Measurements from ENCODE around the gene PKP1. TPM values are rescaled to one million over a fixed set of nuclear protein-coding genes. Genes with fewer than 3 reads are reported as not detected.
"Not testable (repeated sequence)": the region's sequence is repeated elsewhere in the genome, so short reads cannot be mapped to it uniquely, and the experiment has no call there.

Gene PKP1
- total and polyA plus RNA-seq, 9 donors: 3.3 to 40.4 (median 10.5) TPM

DNA sequence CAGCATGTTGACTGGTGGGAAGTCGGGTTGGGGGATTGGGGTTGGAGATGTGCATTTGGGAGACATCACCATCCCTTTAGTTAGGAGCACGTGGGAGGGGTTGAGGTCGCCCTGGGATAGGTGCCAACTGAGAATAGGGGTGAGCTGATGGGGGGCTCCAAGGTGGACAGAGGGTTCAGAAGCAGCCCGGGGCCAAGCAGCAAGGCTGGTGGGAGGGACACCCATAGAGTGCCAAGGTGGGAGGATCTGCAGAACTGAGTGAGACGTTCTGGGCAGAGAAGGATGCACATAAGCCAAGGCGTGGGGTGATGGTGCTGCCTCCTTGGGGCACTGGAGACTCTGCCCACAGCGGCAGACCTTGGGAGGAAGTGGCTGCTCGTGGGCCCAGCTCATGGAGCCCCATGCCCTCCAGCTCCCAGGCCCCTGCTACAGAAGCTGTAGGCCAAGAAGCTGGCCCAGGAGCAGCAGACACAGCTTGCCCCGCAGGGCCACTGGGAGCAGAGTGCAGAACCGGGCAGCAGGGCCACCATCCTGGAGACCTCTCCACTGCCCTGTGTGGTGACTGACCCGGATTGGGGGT is 31.4 kb upstream of the PKP1 start:
- Histone ChIP-seq H3K36me3 (ENCODE audit: control insufficient read depth, insufficient read depth, low read length) (no peaks in the 10 kb centered on the region), H3K4me3 (ENCODE audit: low read length) (no peak overlapping the region), H3K9me3 (replicated peaks; ENCODE audit: control insufficient read depth, low read depth, low read length) (no peaks in the 10 kb centered on the region), H3K27ac (ENCODE audit: low read length) (no peak overlapping the region), H3K27me3 (ENCODE audit: control insufficient read depth, insufficient read depth, low read length) (no peaks in the 10 kb centered on the region), H3K4me1 (ENCODE audit: control insufficient read depth, insufficient read depth, low read length) (peaks cover 21% of the 10 kb centered on the region)
- no peak for DNase-seq
- 68% methylated on average over 11 of the region's 11 CpGs for WGBS (ENCODE audit: insufficient coverage)

DNA sequence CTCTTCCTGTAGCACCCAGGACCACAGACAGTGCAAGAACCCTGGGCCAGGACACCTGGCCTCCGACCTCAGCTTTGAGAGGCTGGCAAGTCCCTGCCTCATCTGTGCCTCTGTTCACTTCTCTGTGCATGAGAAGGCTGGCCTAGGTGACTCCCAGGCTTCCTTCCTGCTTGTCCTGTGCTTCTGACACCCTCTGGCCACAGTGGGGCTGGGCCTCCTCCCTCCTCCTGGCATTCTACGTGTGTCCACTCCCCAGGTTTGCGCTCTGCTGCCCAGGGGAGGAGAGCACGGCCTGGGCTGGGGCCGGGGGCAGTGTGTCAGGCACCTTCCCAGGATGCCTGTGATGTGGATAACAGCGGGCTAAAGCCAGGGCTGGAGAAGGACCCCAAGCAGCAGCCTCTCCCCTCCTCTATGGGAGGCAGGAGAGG is 30.3 kb upstream of the PKP1 start:
- no peaks in the 10 kb centered on the region for H3K27me3 ChIP-seq (ENCODE audit: control insufficient read depth, insufficient read depth, low read length)
- H3K4me1 ChIP-seq (ENCODE audit: control insufficient read depth, insufficient read depth, low read length): peaks cover 21% of the 10 kb centered on the region
- WGBS (ENCODE audit: insufficient coverage): 78% methylated on average over 1 of the region's 6 CpGs
- no peak overlapping the region for H3K4me3 ChIP-seq (ENCODE audit: low read length)
- no peak for DNase-seq
- H3K27ac ChIP-seq (ENCODE audit: low read length): no peak overlapping the region
- no peaks in the 10 kb centered on the region for H3K9me3 ChIP-seq (replicated peaks; ENCODE audit: control insufficient read depth, low read depth, low read length)
- no peaks in the 10 kb centered on the region for H3K36me3 ChIP-seq (ENCODE audit: control insufficient read depth, insufficient read depth, low read length)

DNA sequence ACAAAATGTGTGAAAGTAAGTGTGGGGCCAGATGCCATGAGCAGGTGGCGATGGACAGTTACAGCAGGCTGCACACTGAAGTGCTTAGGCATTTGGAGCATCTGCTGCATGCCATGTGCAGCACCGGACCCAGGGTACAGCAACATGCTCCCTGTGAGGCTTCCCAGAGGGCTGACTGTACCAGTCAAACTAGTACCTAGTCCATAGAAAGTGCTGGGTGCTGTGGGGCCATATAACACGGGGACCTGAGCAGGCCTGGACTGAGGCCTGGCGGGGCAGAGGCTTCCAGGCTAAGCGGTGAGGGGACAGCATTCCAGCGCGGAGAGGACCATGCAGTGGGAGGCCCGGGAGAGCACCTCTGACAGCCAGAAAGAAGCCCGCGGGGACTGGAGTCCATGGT is 29.9 kb upstream of the PKP1 start:
- WGBS (ENCODE audit: insufficient coverage): 56% methylated on average over 9 of the region's 10 CpGs
- Histone ChIP-seq H3K9me3 (replicated peaks; ENCODE audit: control insufficient read depth, low read depth, low read length) (no peaks in the 10 kb centered on the region), H3K27ac (ENCODE audit: low read length) (no peak overlapping the region), H3K27me3 (ENCODE audit: control insufficient read depth, insufficient read depth, low read length) (peaks cover under 1% of the 10 kb centered on the region), H3K4me3 (ENCODE audit: low read length) (no peak overlapping the region), H3K4me1 (ENCODE audit: control insufficient read depth, insufficient read depth, low read length) (peaks cover 21% of the 10 kb centered on the region), H3K36me3 (ENCODE audit: control insufficient read depth, insufficient read depth, low read length) (no peaks in the 10 kb centered on the region)
- no peak for DNase-seq

DNA sequence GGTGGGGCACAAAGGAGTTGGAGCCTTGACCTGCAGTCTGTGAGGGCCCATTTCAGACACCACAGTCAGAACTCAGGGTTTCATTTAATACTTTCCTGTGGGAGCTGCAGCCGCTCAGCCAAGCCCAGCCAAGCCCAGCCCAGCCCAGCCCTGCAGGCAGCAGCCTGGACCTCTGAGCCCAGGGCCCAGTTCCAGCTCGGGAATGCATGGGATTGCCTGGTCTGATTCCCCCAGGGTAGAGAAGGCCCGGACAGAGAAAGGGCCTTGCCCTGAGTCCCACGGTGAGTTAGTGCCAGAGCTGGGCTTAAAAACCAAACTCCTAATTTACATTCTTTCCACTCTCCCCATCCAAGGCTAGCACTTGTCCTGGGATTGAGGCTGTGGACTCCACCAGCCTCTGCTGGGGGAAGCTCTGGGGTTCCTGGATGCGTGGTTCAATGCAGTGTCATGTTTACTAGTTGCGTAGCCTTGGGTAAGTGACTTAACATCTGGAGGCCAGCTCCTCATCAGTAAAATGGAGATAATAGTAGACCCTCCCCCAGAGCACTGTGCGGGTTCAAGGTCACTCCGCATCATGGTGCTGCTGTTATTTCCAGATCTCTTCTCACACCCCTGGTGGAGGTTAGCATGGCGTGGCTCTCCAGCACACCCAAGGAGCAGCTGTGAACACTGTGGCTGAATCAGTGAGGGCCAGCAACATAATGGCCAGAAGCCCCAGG is 29.2 kb upstream of the PKP1 start:
- H3K27me3 ChIP-seq (ENCODE audit: control insufficient read depth, insufficient read depth, low read length): peaks cover 5% of the 10 kb centered on the region
- no peaks in the 10 kb centered on the region for H3K9me3 ChIP-seq (replicated peaks; ENCODE audit: control insufficient read depth, low read depth, low read length)
- peaks cover 21% of the 10 kb centered on the region for H3K4me1 ChIP-seq (ENCODE audit: control insufficient read depth, insufficient read depth, low read length)
- no peaks in the 10 kb centered on the region for H3K36me3 ChIP-seq (ENCODE audit: control insufficient read depth, insufficient read depth, low read length)
- peak; percentile 48 for DNase-seq
- no peak overlapping the region for H3K4me3 ChIP-seq (ENCODE audit: low read length)
- no peak overlapping the region for H3K27ac ChIP-seq (ENCODE audit: low read length)
- 61% methylated on average over 5 of the region's 9 CpGs for whole genome bisulfite sequencing (ENCODE audit: insufficient coverage)

DNA sequence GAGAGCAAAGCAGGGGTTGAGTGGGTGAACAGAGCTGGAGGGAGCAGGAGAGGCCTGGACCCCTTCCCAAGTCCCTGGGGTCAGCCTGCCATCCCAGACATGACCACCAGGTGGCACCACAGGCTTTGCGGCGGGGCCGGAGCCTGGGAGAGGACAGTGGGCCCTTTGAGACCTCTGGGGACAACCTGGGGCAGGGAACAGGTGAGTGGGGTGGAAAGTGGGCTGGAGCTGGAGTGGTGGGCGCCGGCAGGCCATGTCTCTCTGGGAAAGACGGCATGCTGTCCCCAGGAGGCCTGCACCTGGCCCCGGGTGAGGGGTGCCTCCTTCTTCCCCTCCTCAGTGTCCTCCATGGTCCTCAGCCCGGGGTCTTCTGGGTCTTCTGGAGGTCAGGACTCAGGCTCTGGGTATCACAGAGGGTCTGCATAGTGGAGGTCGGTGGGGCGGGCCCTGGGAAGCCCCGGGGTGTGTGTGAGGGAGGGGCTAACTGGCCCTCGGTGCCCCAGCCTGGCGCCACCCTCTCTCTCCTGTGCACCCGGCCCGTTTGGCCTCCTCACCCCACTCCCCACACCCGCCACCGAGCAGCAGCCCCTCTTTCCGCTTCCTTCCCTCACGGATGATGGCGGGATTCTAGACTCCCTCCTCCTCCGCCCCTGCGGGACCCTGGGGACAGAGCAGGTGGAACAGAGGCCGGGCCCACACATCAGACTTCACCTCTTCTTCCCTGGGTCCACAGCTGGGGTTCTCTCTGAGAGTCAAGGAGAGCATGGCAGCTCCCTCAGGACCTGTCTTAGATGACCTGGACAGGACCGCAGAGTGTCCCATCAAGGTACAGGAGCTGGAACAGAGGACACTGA is 28.5 kb upstream of the PKP1 start:
- Histone ChIP-seq H3K9me3 (replicated peaks; ENCODE audit: control insufficient read depth, low read depth, low read length) (no peaks in the 10 kb centered on the region), H3K36me3 (ENCODE audit: control insufficient read depth, insufficient read depth, low read length) (no peaks in the 10 kb centered on the region), H3K4me3 (ENCODE audit: low read length) (no peak overlapping the region), H3K27me3 (ENCODE audit: control insufficient read depth, insufficient read depth, low read length) (peaks cover 12% of the 10 kb centered on the region), H3K4me1 (ENCODE audit: control insufficient read depth, insufficient read depth, low read length) (peaks cover 25% of the 10 kb centered on the region), H3K27ac (ENCODE audit: low read length) (no peak overlapping the region)
- DNase-seq: peak; percentile 43
- 51% methylated on average over 12 of the region's 24 CpGs for WGBS (ENCODE audit: insufficient coverage)

DNA sequence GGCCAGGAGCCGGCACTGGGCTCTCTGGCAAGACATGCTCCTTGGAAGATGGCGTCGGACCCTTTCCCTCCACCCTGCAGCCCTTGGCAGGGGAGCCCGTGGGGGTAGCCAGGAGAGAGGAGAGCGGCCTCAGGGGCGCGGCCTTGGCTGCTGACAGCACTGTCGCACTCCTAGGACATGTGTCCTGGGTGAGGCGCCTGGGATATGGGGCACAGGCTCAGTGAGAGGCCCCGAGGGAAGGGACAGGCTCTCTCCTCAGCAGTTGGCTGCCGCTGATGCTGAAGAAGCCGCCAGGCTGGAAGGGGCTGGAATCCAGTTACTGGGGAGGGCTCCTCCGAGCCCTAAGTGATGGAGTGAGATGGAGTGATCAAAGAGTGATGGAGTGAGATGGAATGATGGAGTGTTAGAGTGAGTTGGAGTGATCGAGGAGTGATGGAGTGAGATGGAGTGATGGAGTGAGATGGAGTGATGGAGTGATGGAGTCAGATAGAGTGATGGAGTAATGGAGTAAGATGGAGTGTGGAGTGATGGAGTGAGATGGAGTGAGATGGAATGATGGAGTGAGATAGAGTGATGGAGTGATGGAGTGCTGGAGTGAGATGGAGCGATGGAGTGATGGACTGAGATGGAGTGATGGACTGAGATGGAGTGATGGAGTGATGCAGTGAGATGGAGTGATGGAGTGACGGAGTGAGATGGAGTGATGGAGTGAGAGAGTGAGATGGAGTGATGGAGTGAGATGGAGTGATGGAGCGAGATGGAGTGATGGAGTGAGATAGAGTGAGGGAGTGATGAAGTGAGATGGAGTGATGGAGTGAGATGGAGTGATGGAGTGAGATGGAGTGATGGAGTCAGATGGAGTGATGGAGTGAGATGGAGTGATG is 27.6 kb upstream of the PKP1 start:
- 92% methylated on average over 17 of the region's 17 CpGs for WGBS (ENCODE audit: insufficient coverage)
- no peaks in the 10 kb centered on the region for H3K9me3 ChIP-seq (replicated peaks; ENCODE audit: control insufficient read depth, low read depth, low read length)
- no peak overlapping the region for H3K27ac ChIP-seq (ENCODE audit: low read length)
- peaks cover 28% of the 10 kb centered on the region for H3K4me1 ChIP-seq (ENCODE audit: control insufficient read depth, insufficient read depth, low read length)
- H3K36me3 ChIP-seq (ENCODE audit: control insufficient read depth, insufficient read depth, low read length): no peaks in the 10 kb centered on the region
- H3K4me3 ChIP-seq (ENCODE audit: low read length): no peak overlapping the region
- DNase-seq: no peak
- H3K27me3 ChIP-seq (ENCODE audit: control insufficient read depth, insufficient read depth, low read length): peaks cover 15% of the 10 kb centered on the region

DNA sequence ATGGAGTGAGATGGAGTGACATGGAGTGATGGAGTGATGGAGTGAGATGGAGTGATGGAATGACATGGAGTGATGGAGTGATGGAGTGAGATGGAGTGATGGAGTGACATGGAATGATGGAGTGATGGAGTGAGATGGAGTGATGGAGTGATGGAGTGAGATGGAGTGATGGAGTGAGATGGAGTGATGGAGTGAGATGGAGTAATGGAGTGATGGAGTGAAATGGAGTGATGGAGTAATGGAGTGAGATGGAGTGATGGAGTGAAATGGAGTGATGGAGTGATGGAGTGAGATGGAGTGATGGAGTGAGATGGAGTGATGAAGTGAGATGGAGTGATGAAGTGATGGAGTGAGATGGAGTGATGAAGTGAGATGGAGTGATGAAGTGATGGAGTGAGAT is 25.2 kb upstream of the PKP1 start:
- Histone ChIP-seq H3K4me1 (ENCODE audit: control insufficient read depth, insufficient read depth, low read length) (peaks cover 42% of the 10 kb centered on the region), H3K27me3 (ENCODE audit: control insufficient read depth, insufficient read depth, low read length) (peaks cover 19% of the 10 kb centered on the region)
- not testable (repeated sequence) for H3K27ac ChIP-seq (ENCODE audit: low read length); H3K9me3 ChIP-seq (replicated peaks; ENCODE audit: control insufficient read depth, low read depth, low read length); H3K4me3 ChIP-seq (ENCODE audit: low read length); DNase-seq; H3K36me3 ChIP-seq (ENCODE audit: control insufficient read depth, insufficient read depth, low read length)

DNA sequence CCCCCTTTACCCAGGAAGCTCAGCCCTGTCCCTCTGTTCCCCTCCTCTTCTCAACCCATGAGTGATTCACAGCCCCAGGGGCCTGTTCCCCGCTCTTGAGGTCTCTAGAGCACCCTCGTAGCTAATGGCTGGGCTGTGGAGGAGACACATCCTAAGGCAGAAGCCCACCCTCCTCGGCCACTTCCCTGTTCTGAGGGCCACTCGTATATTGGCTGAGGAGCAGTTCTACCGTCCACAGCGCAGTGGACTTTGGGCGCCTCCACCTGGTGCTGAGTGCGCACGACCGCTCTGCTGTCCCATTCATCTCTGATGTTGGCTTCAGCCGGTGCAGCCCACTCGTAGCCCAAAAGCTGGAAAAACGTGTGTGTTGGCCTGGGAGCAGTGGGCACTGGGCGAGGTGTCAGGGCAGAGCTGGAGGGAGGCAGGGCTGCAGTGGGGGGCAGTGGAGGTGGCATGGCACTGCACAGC is 24.5 kb upstream of the PKP1 start:
- Histone ChIP-seq H3K4me3 (ENCODE audit: low read length) (no peak overlapping the region), H3K4me1 (ENCODE audit: control insufficient read depth, insufficient read depth, low read length) (peaks cover 42% of the 10 kb centered on the region), H3K36me3 (ENCODE audit: control insufficient read depth, insufficient read depth, low read length) (no peaks in the 10 kb centered on the region), H3K9me3 (replicated peaks; ENCODE audit: control insufficient read depth, low read depth, low read length) (no peaks in the 10 kb centered on the region), H3K27me3 (ENCODE audit: control insufficient read depth, insufficient read depth, low read length) (peaks cover 19% of the 10 kb centered on the region), H3K27ac (ENCODE audit: low read length) (no peak overlapping the region)
- DNase-seq: no peak
- WGBS (ENCODE audit: insufficient coverage): 90% methylated on average over 11 of the region's 14 CpGs

DNA sequence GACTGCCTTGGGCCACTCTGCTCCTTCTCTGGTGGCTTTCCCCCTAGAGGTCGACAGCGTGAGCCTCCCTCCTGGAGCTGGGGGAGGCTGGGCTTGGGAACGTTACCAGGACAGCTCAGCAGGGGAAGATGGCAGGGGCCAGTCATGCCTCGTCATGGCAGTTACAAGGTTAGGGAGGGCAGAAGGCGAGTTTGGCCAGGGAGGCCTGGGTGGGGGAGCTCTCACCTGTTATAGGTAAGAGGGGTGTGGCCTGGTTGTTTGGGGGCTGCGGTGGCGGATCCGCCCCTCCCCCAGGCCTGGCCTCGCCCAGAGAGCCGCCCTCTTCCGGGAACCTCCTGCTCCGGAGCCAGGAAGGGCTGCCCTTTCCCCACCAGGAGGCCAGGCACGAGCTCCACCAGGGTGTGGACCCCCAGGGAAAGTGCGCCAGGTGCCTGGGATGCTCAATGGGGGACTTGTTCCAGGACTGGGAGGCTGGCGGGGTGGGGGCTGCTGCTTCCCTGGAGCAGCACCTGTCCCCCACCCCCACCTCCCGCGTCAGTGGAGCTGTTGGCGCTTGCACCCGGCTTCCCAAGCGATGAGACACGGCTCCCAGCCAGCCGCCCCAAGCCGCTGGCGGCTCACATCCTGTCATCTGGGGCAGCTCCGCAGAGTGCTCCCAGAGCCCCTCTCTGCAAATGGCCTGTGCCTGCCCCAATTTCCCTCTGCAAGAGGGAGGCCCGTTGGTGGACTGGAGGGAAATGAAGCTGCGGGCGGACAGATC is 23.6 kb upstream of the PKP1 start:
- no peak overlapping the region for H3K4me3 ChIP-seq (ENCODE audit: low read length)
- no peak overlapping the region for H3K27ac ChIP-seq (ENCODE audit: low read length)
- H3K36me3 ChIP-seq (ENCODE audit: control insufficient read depth, insufficient read depth, low read length): no peaks in the 10 kb centered on the region
- 2% methylated on average over 20 of the region's 28 CpGs for WGBS (ENCODE audit: insufficient coverage)
- H3K4me1 ChIP-seq (ENCODE audit: control insufficient read depth, insufficient read depth, low read length): peaks cover 35% of the 10 kb centered on the region
- no peaks in the 10 kb centered on the region for H3K9me3 ChIP-seq (replicated peaks; ENCODE audit: control insufficient read depth, low read depth, low read length)
- no peak for DNase-seq
- H3K27me3 ChIP-seq (ENCODE audit: control insufficient read depth, insufficient read depth, low read length): peaks cover 19% of the 10 kb centered on the region

All from muscle of leg (tissue), 11 donors.